Renal cortex interstitium (tissue), 11 donors: ENCODE data around the gene GPAT2. TPM values are rescaled to one million over a fixed set of nuclear protein-coding genes. Genes with fewer than 3 reads are reported as not detected.
"Not testable (repeated sequence)": the region's sequence is repeated elsewhere in the genome, so short reads cannot be mapped to it uniquely, and the experiment has no call there.

Experiments
- DNase-seq, 11 donors: peaks; one replicate each; pipeline ENCODE4 v3.0.0-alpha.2; 2013; ENCODE audit warnings: low read depth in 9 of 11, low spot score in 4 of 11; ENCODE audit errors: extremely low read depth in 1 of 11
- polyA plus RNA-seq, 3 donors: library from polyadenylated mRNA; unstranded; fragments of 120-200 nt; gene quantifications; one replicate each; pipeline ENCODE4 v1.2.1, GENCODE V29; 2013; ENCODE audit not compliant: insufficient read length in 3 of 3

GPAT2 gene
- polyA plus RNA-seq, 3 donors: 0.83 to 2.8 (median 1.3) TPM

DNA sequence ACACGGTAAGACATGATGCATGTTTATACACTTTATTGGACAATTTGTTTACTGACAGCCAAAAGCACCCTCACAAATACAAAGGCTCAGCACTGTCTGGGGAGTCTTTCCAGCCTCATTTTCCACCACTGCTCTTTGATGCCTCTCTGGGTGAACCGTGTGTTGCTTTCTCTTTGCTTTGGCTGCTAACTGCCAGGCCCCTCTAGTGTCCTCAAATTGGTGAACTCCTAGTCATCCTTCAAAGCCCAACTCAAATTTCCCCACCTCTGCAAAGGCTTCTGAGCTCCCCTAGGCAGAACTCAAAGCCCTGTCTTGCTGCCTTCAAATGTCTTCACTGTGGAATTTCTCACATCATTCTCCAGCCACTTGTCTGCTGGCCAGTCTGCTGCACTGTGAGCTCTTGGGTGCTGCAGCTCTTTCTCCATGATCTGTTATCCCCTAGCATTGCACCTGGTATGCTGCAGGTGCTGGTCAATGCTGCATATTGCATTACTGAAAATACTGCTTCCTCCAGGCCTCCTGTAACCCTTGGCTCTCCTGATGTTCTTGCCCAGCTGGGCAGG, 32.5 kb upstream of the GPAT2 start:
- DNase-seq: not testable (repeated sequence)

DNA sequence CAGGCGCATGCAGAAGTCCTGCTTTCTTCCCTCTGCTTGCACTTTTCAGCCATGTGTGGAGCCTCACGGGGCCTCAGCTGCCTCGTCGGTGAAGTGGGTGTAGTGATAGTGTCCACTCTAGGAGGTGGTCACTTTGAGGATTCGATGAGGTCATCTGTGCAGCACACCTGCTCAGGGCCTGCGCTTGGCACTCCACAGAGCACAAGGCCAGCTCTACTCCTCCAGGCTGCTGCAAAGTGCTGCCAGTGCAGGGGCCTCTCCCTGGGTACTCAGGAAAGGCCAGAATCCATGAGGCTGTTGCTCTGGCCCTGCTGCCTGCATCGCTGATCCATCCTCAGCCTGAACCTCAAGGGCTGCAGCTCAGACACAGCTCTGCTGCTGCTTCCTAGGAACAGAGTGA, 31.8 kb upstream of the GPAT2 start:
- not testable (repeated sequence) for DNase-seq

DNA sequence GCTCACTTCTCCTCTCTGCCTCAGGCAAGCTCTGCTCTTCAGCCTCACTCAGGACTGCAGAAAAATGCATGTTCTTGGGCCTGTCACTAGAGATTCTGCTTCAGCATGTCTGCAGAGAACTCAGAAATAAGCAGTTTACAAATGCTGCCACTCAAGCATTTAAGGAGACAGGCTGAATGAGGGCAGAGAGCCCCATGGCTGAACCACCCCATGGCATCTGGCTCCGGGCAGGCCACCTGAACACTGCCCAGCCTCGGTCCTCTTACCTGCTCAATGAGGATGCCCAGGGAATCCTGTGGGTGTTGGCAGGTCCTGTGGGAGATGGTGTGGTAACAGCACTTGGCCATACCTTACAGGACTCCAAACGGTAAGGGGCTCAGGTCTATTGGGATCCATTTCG, 31.2 kb upstream of the GPAT2 start:
- DNase-seq: not testable (repeated sequence)

DNA sequence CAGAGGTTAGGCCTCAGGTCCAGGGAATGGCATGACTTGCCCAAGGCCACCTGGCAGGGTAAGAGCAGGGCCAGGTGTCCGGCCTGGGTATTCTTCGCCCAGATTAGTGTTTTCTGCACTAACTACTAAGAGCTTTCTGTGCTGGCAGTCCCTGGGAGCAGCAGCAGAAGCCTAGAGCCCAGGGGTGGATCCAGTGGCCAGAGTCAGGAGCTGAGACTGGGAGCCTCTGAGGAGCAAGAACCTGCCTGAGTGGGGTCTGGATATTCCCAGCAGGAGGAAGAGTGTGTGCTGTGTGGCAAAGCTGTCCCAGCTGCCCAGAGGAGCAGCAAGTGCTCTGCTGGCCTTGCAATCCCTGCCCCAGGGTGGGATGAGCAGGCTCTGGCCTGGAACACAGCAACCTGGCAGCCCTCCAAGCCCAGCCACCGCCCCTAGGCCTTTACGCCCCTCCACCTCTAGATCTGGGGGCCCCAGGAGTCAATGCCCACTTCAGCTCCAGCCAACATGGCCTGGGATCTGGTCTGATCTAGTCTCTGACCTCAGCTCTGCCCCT, 30.7 kb upstream of the GPAT2 start:
- no peak for DNase-seq

DNA sequence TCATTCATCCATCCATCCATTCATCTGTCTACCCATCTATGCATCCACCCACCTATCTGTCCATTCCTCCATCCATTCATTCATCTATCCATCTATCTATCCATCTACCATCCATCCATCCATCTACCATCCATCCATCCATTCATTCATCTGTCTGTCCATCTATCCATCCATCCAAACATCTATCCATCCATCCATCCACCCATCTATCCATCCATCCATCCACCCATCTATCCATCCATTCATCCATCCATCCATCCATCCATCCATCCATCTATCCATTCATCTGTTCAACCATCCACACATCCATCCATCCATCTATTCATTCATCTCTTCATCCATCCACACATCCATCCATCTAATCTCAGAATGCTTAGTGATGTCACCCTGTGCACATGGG, 30.0 kb upstream of the GPAT2 start:
- DNase-seq: not testable (repeated sequence)

GRCh38 chr2:96064047-96064675, 29.4 kb upstream of the GPAT2 start:
- DNase-seq: not testable (repeated sequence)

- DNase-seq: peak in 2 of 11 donors; percentile 4 to 8
These were observed 28.6 kb upstream of the GPAT2 start for GRCh38 chr2:96063116-96063899.

- not testable (repeated sequence) for DNase-seq
These were observed 27.8 kb upstream of the GPAT2 start for GRCh38 chr2:96062483-96062882.

DNA sequence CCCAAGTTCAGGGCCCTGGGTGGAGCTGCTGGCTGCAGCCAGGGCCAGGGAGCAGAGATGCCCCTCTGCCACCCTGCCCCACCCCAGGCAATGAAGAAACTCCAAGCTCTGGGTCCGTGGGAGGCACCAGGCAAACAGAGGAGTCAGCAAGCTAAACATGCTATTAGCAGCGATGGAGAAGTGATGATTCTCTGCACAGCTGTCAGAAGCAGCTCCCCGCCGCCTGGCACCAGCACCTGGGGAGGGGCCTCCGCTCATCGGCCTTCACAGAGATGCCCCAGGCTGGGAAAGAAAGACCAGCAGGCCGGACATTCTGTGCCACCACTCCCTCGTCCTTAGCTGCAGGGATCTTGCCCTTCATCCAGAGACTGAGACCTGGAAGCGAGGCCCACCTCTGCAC, 27.2 kb upstream of the GPAT2 start:
- not testable (repeated sequence) for DNase-seq

DNA sequence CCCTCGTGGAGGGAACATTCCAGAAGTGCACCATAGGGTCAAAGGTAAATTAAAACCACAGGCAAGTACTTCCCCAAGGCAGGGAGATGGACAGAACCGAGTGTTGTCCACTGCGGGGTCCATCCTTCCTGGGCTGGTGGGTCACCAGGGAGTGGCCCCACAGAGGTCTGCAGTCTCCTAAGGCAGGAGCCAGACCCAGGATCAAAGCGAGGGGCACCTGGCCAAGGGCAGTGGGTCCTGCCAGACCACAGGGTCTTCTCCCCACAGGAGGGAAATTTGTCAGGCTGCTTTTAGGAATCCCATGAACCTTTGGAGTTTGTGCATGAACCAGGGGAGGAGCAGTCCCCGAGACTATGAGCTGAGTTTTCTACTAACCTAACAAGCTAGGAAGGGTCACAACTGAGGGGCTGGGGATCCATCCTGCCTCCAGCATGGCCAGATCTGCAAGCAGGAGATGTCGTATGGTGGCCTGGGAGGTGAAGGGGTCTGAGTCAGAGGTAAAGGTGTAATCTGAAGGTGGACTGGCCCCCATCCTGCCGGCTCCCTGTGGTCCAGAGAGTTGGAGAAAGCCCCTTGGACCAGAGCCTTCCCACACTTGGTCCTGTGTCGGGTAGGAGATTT, 26.6 kb upstream of the GPAT2 start:
- not testable (repeated sequence) for DNase-seq

DNA sequence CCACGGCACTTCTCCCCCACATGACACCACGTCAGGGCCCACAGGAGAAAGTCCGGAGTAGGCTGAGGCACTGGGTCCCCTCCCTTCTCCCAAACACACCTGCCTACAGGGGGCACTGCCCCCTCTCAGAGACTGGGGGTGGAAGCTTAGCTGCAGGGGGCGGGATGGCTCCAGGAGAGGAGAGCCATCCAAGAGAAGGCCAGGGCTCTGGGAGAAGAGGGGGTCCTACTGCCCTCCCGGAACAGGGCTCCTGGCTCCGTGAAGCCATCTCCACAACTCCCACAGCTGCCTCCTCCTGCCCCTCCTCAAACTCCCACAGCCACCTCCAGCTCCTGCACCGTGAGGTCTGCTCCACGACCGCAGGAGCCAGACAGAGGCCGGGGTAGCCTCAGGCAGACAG, 25.6 kb upstream of the GPAT2 start:
- not testable (repeated sequence) for DNase-seq

- DNase-seq: not testable (repeated sequence)
These were observed 24.7 kb upstream of the GPAT2 start for GRCh38 chr2:96059443-96059842.

DNA sequence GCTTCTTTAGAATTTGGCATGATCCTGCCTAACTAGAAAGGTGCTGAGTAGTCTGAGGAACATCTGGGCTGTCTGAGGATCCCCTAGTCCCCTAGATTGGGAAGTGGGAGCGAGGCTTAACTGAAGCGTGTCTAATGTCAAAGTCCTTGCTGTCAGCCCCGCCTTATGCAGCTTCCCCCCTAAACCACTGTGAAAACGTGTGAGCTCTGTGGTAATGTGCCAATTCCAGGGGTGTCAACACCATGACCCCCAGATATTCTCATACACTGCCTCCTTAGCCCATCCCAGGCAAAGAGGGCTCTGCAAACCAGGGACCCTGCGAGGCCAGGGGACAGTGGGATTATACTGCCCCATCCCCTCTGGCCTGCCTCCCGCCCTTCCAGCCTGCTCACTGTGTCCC, 21.1 kb upstream of the GPAT2 start:
- not testable (repeated sequence) for DNase-seq

- not testable (repeated sequence) for DNase-seq
These were observed 19.8 kb upstream of the GPAT2 start for GRCh38 chr2:96054537-96054936.

DNA sequence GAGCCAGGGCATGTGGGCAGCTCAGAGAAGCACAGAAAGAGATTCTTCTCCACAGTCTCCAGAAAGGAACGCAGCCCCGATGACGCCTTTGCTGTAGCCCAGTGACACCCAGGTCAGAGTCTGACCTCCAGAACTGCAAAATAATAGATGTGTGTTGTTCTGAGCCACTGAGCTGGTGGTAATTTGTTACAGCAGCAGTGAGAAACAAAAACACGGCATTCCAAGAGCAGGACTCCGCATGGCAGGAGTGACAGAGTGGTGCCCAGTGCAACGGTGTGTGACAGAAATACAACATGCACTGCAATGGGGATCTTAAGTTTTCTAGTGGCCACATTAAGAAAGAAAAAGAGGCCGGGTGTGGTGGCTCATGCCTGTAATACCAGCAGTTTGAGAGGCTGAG, 18.7 kb upstream of the GPAT2 start:
- DNase-seq: not testable (repeated sequence)

- DNase-seq: not testable (repeated sequence)
These were observed 17.9 kb upstream of the GPAT2 start for GRCh38 chr2:96052632-96053031.

GRCh38 chr2:96049917-96050262, 15.2 kb upstream of the GPAT2 start:
- DNase-seq: not testable (repeated sequence)

DNA sequence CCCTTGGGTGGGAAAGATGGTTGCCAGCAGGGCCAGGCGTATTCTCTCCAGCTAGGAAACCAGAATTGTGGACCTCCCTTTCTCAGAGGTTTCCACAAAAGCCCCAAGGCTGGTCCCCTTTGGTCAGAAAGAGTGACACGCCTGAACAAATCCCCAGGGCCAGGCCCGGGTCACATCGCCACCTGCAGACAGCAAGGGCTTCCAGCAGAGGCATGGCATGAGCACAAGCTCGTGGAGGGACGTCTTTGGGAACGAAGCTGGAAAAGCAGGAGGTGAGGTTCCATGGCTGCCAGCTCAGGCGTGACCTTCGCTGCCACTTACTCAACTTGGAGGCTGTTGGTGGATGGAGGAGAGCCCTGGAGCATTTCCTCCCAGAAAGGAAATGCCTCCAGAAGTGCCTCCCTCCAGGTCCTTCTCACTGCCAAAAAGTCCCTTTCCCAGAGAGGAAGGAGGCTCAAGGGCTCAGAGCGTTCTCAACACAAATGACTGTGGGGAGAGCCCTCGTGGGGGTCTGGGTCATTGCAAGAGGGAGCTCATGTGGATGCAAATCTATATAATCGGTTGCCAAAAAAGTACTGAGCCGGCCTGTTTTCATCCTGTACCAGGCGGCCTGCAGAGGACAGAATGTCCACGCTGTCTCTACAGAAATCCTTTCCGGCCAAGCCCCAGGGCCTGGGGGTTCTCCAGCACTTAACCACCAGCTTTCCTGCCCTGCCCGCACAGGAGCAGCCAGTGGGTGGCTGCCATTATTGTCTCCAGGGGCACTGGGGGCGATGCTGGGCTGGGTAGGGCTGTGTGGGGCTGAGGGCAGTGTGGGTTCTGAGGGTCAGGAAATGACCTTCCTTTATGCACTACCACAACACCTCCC, 14.6 kb upstream of the GPAT2 start:
- not testable (repeated sequence) for DNase-seq

GRCh38 chr2:96035554-96035953, 838 bp upstream of the GPAT2 start:
- not testable (repeated sequence) for DNase-seq
